Osteocyte (in vitro differentiated cells): Measurements from ENCODE around the gene AKR1D1. TPM values are rescaled to one million over a fixed set of nuclear protein-coding genes. Genes with fewer than 3 reads are reported as not detected.
"Not testable (repeated sequence)": the region's sequence is repeated elsewhere in the genome, so short reads cannot be mapped to it uniquely, and the experiment has no call there.

ENCODE experiments used
- DNase-seq: peaks from one replicate; pipeline ENCODE4 v3.0.0; 2021; ENCODE audit warnings: mixed read lengths; ENCODE audit not compliant: unreplicated experiment; ENCODE audit errors: extremely low spot score
- H3K27ac Mint-ChIP-seq: one replicate; pipeline ENCODE4 v1.8.0; 2021; ENCODE audit warnings: mild to moderate bottlenecking, mixed read lengths; ENCODE audit not compliant: unreplicated experiment
- H3K27me3 Mint-ChIP-seq: one replicate; pipeline ENCODE4 v1.8.0; 2021; ENCODE audit warnings: mixed read lengths; ENCODE audit not compliant: unreplicated experiment
- H3K36me3 Mint-ChIP-seq: one replicate; pipeline ENCODE4 v1.8.0; 2021; ENCODE audit warnings: mixed read lengths; ENCODE audit not compliant: unreplicated experiment
- H3K4me1 Mint-ChIP-seq: one replicate; pipeline ENCODE4 v1.8.0; 2021; ENCODE audit warnings: mixed read lengths; ENCODE audit not compliant: unreplicated experiment
- H3K4me3 Mint-ChIP-seq: one replicate; pipeline ENCODE4 v1.8.0; 2021; ENCODE audit warnings: mild to moderate bottlenecking, moderate library complexity, mixed read lengths; ENCODE audit not compliant: unreplicated experiment
- H3K9me3 Mint-ChIP-seq: one replicate; pipeline ENCODE4 v1.8.0; 2021; ENCODE audit warnings: mixed read lengths; ENCODE audit not compliant: unreplicated experiment
- CTCF ChIP-seq: fragments of 200-600 bp; sonication (generic); IDR thresholded peaks from 2 replicates; pipeline ENCODE4 v1.5.0; 2021; ENCODE audit warnings: antibody characterized with exemption, mild to moderate bottlenecking, moderate library complexity
- total RNA-seq: library from RNA; stranded (reverse); gene quantifications from 2 replicates; pipeline ENCODE4 v1.2.1, GENCODE V29; 2021

Gene AKR1D1
- total RNA-seq, 1 donor from 2014 or later = not detected

- peaks cover 33% of the 10 kb centered on the region for H3K27me3 Mint-ChIP-seq
- DNase-seq = no peak
- peaks cover 17% of the 10 kb centered on the region for H3K9me3 Mint-ChIP-seq
- no peak for TF ChIP-seq CTCF
- no peaks in the 10 kb centered on the region for H3K36me3 Mint-ChIP-seq
- H3K4me3 Mint-ChIP-seq = no peak overlapping the region
- no peak overlapping the region for H3K27ac Mint-ChIP-seq
- no peaks in the 10 kb centered on the region for H3K4me1 Mint-ChIP-seq
Observed at GRCh38 chr7:138072726-138073125, 3.5 kb upstream of the AKR1D1 start.

- Mint-ChIP-seq H3K27ac (no peak overlapping the region), H3K4me1 (no peaks in the 10 kb centered on the region), H3K9me3 (peaks cover 17% of the 10 kb centered on the region), H3K27me3 (peaks cover 26% of the 10 kb centered on the region), H3K36me3 (no peaks in the 10 kb centered on the region), H3K4me3 (no peak overlapping the region)
- no peak for TF ChIP-seq CTCF
- no peak for DNase-seq
Observed at GRCh38 chr7:138074121-138074520, 2.1 kb upstream of the AKR1D1 start.

- DNase-seq = no peak
- no peak overlapping the region for H3K27ac Mint-ChIP-seq
- peaks cover 26% of the 10 kb centered on the region for H3K27me3 Mint-ChIP-seq
- H3K4me1 Mint-ChIP-seq = no peaks in the 10 kb centered on the region
- no peak for TF ChIP-seq CTCF
- no peak overlapping the region for H3K4me3 Mint-ChIP-seq
- H3K36me3 Mint-ChIP-seq = no peaks in the 10 kb centered on the region
- H3K9me3 Mint-ChIP-seq = peaks cover 17% of the 10 kb centered on the region
Observed at GRCh38 chr7:138074540-138074939, 1.7 kb upstream of the AKR1D1 start.

- H3K4me3 Mint-ChIP-seq = no peak overlapping the region
- H3K27ac Mint-ChIP-seq = no peak overlapping the region
- no peak for DNase-seq
- peaks cover 26% of the 10 kb centered on the region for H3K27me3 Mint-ChIP-seq
- TF ChIP-seq CTCF = no peak
- no peaks in the 10 kb centered on the region for H3K4me1 Mint-ChIP-seq
- peaks cover 17% of the 10 kb centered on the region for H3K9me3 Mint-ChIP-seq
- no peaks in the 10 kb centered on the region for H3K36me3 Mint-ChIP-seq
Observed at GRCh38 chr7:138075350-138075749, 909 bp upstream of the AKR1D1 start.

GRCh38 chr7:138075786-138076185, 473 bp upstream of the AKR1D1 start:
- H3K4me1 Mint-ChIP-seq, H3K36me3 Mint-ChIP-seq, DNase-seq, H3K27ac Mint-ChIP-seq, H3K4me3 Mint-ChIP-seq: not testable (repeated sequence)
- Mint-ChIP-seq H3K9me3 (peaks cover 17% of the 10 kb centered on the region), H3K27me3 (peaks cover 22% of the 10 kb centered on the region)

GRCh38 chr7:138077809-138078208, 1.6 kb downstream of the AKR1D1 start:
- Mint-ChIP-seq H3K4me3 (no peak overlapping the region), H3K9me3 (peaks cover 17% of the 10 kb centered on the region), H3K27me3 (peaks cover 25% of the 10 kb centered on the region), H3K4me1 (no peaks in the 10 kb centered on the region), H3K36me3 (no peaks in the 10 kb centered on the region), H3K27ac (no peak overlapping the region)
- TF ChIP-seq CTCF = no peak
- no peak for DNase-seq
